Hematopoietic multipotent progenitor cell treated with erythropoietin and hydrocortisone succinate and interleukin-3 and kit ligand, for 17 days (in vitro differentiated cells): ENCODE data around the gene SLX4IP.

Experiments used
- DNase-seq: peaks from one replicate; pipeline ENCODE4 v3.0.0-alpha.2; 2015; ENCODE audit warnings: low spot score

The SLX4IP gene

DNA sequence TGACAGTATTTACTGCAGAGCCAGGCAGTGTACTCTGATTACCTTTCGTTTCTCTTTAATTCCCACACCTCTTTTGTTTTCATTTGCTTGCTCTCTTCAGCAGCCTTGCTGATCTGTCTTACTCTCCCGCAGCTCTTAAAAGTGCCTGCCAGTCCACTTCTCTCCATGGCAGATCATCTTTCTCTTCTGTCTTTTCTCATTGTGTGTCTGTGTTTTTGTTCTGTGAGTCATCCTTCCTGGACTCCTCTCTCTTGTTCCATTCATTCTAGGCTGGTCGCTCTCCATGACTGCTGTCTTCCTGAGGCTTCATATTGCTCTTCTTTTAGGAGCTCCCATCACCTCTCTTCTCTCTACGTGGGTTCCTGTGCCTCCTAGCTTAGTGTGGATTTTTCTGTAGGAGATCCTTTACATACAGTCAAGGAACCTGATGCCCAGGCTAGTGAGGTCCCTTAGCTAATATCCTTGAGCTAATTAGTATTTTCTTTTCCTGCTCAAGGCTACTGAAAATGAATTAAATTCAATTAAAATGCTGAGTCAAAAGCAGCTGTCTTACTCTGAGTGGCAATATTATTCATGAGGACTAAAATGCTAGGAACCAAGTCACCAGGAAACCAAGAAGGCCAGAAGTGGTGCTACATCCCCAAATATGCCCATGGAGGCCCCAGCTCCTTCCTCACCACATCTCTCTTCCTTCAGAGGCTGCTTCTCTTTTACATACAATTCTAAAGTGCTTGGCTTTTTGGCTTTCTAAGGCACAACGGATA is 86.1 kb downstream of the SLX4IP start:
- no peak for DNase-seq

DNA sequence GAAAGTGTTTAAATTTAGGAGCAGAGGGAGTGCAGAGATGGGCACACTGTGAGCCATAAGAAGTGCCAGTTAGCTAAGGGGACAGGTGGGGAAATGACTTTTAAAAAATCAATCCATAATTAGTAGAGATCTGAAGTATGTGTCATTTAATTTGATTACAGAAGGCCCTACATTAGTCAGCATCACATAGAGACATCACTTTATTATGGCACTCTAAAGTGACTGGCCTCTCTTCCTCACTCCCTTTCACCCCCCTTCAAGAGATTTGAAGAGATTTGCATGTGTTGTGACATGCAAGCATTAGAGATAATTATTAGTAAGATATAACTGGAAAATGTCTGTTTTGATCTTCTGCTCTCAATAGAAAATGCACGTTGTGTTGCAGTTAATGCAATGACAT is 86.7 kb downstream of the SLX4IP start:
- no peak for DNase-seq

DNA sequence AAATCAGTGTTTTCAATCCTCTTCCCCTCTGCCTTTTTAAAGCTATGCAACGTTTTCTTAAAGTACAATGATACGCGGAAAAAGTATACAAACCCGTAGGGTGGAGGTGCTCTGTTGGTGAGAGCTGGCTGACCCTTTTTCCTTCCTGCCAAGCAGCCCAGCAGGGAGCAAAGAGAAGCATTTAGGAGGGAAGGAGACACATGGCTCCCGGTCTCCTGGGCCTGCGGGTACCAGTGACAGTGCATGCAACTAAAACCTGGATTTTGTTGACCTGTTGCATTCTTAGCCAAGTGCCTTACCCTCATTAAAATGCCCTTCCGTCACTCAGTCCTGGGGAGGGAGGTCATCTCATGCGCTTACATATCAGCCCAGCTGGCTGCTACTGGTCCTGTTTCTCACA is 87.2 kb downstream of the SLX4IP start:
- no peak for DNase-seq

DNA sequence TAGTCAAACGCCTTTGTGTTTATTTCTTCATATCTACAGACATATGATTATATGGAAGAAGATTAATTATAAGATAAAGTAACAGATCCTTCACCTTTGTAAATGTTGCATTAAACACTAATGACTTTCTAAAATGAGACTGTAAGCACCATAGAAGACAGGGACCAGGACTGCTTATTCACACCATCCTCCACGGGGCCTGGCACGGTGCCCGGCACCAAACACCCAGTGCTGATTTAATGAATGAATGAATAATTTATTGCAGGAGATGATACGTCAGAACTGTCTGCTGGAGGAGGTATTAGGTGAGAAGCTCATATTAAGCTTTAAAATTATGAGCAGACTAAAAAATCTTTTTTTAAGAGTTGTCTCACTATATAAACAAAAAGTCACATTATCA is 88.3 kb downstream of the SLX4IP start:
- DNase-seq = peak; percentile 73

GRCh38 chr20:10524034-10524476 is 89.0 kb downstream of the SLX4IP start:
- no peak for DNase-seq

DNA sequence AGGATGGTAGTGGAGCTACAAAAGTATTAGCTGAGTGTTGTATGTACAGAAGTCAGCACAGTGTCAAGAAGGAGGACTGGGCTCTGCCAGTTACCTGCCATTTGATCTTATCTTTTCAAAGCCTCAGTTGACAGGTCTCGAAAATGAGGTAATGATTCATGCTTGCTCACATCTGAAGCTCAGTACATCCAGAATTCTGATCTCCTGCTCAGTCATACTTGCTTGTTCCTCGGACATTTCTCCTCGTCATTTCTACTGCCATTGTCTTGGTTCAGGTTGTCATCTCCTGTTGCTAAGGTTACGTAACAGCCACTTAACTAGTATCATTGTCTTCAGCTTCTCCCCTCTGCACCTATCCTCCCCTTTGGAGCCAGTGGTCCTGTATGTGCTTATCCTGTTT is 89.5 kb downstream of the SLX4IP start:
- DNase-seq = no peak

DNA sequence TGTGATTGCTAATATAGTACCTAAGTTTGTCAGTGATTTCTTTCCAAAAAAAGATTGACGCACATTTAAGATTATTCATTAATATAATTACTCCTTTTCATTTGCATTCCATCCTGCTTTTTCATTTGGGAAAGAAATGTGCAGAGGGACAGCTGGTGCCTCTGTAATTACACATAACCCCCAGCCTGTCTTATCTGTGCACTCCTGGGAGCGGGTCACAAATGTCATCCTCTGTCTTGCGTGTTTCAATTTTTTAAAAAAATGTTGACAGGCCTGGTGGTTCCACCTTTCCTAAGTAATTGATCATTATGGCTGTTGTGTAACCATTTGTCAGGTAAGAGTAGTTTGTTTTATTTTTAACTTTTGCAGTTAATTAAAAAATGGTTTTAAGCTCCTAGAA is 92.7 kb downstream of the SLX4IP start:
- no peak for DNase-seq

DNA sequence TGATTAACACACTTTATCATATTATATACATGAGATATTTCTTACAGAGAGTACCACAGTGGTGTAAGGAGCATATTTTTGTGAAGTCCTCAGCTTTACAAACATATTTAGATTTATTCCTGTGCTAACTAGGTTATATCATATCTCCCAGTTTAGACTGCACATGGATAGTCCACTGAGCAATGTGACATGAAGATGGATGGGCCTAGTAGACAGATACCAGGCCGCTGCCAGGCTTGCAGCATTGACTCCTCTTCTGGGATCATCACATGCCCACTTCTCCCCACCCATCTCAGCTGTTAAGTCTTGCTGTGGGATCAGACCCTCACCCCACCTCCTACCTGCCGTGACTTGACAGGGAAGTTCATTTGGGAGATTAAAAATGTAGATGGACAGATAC is 95.8 kb downstream of the SLX4IP start:
- DNase-seq = no peak

DNA sequence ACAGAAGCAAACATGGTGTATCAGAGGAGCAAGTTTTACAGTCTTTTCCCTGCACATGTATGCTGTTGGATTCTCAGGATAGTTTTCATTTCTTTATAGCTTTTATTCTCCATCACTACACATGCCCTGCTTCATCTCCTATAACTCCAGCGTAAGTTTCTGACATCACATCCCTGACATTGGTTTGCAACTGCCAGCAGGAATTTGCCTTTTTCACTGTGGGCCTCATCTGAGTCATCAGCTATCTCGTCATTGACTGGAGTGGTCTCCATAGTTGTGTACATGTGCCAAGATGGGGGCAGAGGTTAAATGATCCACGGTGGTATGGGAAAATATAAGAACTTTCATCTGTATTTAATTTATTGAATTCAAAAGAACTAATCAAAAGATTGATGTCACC is 96.7 kb downstream of the SLX4IP start:
- no peak for DNase-seq

- DNase-seq = peak; percentile 46
Measured at GRCh38 chr20:10532361-10532760, 97.3 kb downstream of the SLX4IP start.

DNA sequence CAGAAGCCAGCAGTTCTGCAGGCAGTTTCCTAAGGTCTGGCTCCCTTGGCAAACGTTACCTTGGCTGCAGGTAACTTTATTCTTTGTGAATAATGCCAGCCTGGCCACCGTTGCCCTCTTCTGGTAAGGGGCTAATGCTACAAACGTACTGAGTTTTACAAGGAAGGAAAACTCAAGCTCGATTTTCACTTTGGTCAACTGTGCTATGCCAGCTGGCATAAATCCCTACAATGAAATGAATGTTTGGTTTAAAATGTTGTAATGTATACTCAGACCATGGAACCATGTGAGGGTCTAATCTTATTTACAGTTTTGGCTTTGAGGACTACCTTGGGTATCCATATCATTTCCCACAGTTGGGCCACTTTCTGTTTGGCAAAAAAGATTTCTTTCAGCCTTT is 101.4 kb downstream of the SLX4IP start:
- peak; percentile 60 for DNase-seq

- DNase-seq = no peak
Measured at GRCh38 chr20:10537850-10538480, 102.9 kb downstream of the SLX4IP start.

- no peak for DNase-seq
Measured at GRCh38 chr20:10538768-10539167, 103.7 kb downstream of the SLX4IP start.

DNA sequence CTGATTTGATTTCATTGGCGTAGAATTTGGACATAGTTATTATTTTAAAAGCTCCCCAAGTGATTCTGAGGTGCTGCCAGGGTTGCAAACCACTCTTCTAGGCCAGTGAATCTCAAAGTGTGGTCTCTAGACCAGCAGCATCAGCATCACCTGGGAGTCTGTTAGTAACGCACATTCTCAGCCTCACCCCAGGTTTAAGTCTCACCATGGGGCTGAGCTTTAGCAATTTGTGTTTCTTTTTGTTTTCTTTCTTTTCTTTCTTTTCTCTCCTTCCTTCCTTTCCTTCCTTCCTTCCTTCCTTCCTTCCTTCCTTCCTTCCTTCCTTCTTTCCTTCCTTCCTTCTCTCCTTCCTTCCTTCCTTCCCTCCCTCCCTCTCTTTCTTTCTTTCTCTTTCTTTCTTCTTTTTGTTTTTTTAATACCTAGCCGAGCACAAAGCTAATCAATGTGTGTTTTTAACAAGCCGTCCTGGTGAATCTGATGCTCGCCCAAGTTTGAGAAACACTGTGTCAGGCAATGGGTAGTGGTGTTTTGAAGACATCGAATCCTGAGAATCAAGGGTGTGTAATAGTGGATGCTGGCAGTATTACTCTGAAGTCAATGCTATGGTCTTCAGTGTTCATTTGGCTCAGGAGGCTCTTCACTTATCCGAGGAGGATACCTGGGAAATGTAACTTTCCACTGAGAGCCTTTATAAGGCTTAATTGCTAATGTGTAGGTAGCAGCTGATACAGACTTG is 104.9 kb downstream of the SLX4IP start:
- DNase-seq = no peak

DNA sequence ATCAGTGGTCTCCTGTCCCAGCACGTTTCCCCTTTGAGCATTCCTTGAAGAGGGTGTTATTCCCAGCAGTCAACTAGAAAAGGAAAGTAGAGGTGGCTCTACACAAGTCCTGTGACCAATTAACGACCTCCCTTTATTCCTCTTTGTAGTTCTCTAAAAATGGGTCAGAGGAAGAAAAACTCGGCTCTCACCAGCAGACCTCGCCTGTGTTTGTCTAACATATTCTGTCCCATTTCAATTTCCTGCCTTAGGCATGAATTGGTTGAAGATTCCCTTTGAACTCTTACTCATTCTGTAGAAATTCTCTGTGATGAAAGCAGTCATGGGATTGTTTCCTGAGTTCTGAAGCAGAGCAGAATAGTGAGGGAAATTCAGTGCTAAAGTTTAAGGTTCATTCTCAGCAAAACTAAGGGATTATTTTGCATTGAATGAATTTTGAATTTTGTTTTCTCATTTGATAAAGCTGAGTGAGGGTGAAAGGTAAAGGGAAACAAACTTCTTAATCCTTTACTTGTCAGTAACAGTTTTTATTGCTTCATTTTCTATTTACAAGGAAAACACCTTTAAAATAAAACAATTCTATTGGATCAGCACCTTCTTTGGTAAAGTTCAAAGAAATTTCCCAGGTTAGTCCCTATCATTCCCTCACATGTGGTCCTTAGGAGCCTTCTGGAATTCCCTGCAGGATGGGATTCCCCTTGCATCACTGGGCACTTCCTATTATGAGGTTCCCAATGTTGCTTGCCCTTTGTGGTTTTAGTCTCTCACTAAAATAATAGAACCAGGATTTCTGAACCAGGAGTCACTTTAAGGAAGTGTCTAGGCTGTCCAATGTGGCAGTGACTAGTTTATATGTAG is 105.8 kb downstream of the SLX4IP start:
- no peak for DNase-seq

DNA sequence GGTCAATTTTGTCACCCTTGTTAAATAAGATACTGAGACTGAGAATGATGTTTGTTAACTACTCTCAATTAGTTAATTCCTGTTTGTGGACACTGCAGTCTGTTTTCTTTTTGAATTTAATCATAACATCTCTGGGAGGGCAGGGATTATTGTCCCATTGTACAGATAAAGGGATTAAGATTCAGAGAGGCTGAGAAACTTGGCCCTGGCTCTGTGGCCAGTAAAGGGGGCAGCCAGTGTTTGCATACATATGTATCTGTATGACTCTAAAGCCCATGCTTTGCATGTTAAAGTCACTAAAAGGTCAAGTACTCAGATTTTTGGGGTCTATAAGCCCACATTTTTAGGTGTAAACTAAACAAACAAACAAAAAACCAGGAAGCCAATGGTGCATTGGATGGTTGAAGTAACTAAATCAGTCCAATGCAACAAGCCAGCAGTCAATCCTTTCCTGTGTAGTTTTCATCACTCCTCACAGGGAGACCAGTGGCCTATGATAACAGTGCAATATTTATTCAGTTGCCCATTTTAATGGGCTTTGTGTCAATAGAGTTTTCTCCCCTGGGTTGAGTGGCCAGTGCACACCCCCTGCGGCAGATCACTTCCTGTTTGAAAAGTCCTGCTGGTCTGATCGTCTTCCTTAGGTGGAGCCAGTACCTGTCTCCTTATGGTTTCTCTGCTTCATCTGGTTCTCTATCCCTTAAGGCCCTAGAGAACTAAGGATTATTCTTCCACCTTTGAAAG is 106.7 kb downstream of the SLX4IP start:
- no peak for DNase-seq

GRCh38 chr20:10542442-10542841 is 107.3 kb downstream of the SLX4IP start:
- DNase-seq = no peak

DNA sequence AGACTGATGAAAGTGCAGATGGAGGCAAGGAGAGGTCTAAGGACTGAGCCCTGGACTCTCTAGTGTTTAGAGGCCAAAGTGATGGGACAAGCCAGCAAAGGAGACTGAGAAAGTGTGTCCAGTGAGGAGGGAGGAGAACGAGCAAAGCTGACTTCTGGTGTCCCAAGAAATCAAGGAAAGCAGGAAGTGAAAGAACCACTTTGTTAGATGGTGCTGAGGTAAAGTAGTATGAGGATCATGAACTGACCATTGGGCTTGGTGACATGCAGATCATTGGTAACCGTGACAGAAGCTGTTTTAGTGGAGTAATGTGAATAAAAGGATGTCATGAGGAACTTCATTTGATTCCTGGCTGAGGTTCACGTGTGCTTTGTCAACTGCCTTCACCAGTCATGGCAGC is 108.4 kb downstream of the SLX4IP start:
- no peak for DNase-seq

DNA sequence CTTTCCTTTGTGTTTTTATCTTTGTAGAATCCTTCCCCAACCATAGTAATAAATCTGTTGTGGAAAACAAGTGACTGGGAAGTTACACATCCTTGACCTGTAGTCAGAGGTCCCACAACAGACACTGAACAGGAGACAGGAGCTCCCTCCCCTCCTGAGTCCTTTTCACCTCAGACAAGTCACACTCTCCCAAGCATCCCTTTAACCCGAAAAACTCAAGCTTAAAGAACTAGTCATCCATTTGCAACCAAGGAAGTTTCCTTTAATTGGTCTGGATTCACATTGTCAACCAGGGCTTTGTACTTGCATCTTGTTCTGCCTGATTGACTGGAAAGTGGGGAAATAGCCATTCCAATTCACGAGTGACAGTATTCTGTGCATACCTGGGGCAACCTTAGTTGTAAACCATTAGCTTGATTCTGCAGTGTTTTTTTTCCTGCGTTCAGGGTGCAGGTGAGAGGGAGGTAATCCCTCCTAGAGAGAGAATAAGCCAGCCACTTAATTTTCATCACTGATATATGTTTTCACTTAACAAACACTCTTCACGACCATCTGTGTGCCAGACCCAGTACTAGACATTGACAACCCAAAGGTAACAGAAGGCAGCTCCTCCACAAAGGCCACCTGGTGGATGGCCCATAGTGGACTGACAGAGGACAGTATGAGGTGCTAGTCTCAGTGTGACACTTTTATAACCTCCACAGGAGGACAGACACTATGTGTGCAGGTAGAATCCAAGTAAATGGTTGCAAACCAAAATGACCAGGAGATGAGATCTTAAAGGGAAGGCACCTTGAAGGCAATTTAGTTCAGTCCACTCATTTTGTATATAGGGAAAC is 112.4 kb downstream of the SLX4IP start:
- DNase-seq = peak; percentile 19

DNA sequence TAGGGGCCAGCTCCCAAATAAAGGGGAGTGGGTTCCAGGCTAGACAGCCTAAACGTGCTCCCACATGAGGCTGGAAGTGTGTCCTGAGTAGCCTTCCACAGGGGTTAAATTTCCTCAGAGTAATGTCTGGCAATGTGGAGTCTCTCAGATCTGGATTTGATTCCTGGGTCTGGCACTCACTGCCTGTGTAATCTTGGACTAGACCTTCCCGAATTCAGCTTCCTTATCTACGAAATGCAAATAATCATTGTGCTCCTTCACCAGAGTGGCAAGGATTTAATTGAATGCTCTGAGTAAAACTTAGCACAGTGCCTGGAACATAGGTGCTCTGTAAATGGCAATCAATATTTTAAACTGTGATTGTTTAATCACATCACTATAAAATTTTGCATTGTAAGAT is 114.4 kb downstream of the SLX4IP start:
- DNase-seq = no peak
